Heart right ventricle (tissue), 16 donors: ENCODE results near the gene PDE6D. TPM values are rescaled to one million over a fixed set of nuclear protein-coding genes. Genes with fewer than 3 reads are reported as not detected.
A peak's percentile ranks its signal among the peaks of the same experiment; 100 is the strongest.

Source experiments
- ATAC-seq, 8 donors: fragments of 200-7000 bp; cut with Tn5 transposase; one replicate each; pipeline ENCODE4 v1.9.1; 2020; ENCODE audit warnings: mild to moderate bottlenecking in 8 of 8, moderate library complexity in 8 of 8, moderate number of reproducible peaks in 1 of 8
- DNase-seq, 2 donors: peaks; one replicate each; pipeline ENCODE4 v3.0.0-alpha.2; 2020
- H3K27ac ChIP-seq, 10 donors: fragments of 200-600 bp; sonication (generic) in 2 of 10; one replicate each; pipeline versions ENCODE4 v1.5.0 to v1.8.0; 2020 to 2022; ENCODE audit warnings: mild to moderate bottlenecking in 3 of 10
- H3K27me3 ChIP-seq, 7 donors: fragments of 200-600 bp; one replicate each; pipeline ENCODE4 v1.8.0; 2021 to 2022; ENCODE audit warnings: mild to moderate bottlenecking in 2 of 7
- H3K36me3 ChIP-seq, 9 donors: fragments of 200-600 bp; sonication (generic) in 1 of 9; one replicate each; pipeline versions ENCODE4 v1.5.0 to v1.8.0; 2020 to 2022; ENCODE audit warnings: mild to moderate bottlenecking in 2 of 9
- H3K4me1 ChIP-seq, 9 donors: fragments of 200-600 bp; sonication (generic) in 1 of 9; one replicate each; pipeline versions ENCODE4 v1.5.0 to v1.8.0; 2020 to 2022; ENCODE audit warnings: mild to moderate bottlenecking in 4 of 9
- H3K4me3 ChIP-seq, 10 donors: fragments of 200-600 bp; sonication (generic) in 2 of 10; one replicate each; pipeline versions ENCODE4 v1.5.0 to v1.8.0; 2020 to 2022; ENCODE audit warnings: mild to moderate bottlenecking in 7 of 10, moderate library complexity in 2 of 10
- H3K9me3 ChIP-seq, 11 donors: fragments of 200-600 bp in 10 of 11; sonication (generic) in 2 of 11; one replicate each; pipeline versions ENCODE4 v1.5.0 to v1.8.0; 2013 to 2022; ENCODE audit warnings: mild to moderate bottlenecking in 2 of 11, control low read depth in 1 of 11, moderate library complexity in 1 of 11
- CTCF ChIP-seq, 9 donors: fragments of 200-600 bp; sonication (generic) in 2 of 9; IDR thresholded peaks; one replicate each; pipeline versions ENCODE4 v1.5.0 to v1.8.0; 2021 to 2022; ENCODE audit warnings: antibody characterized with exemption in 9 of 9, mild to moderate bottlenecking in 5 of 9, moderate library complexity in 1 of 9
- WGBS, 2 donors: extraction: QIAGEN DNeasy Blood & Tissue Kit; methylation state at CpG; one replicate each; pipeline ENCODE4 v1.1.7; 2013; ENCODE audit warnings: inconsistent platforms in 1 of 2; 5-methylcytosine and 5-hydroxymethylcytosine counted together
- intact Hi-C, 10 donors: fragments of 100-400 bp; cut with DNase I; formaldehyde crosslinking; loops; one replicate each; pipeline versions ENCODE4 v1.11.1 to v1.14.2; 2022
- polyA plus RNA-seq, 2 donors: library from polyadenylated mRNA; stranded (reverse); fragments of 200-250 nt; gene quantifications; one replicate each; pipeline ENCODE4 v1.2.3, GENCODE V29; 2013
- total RNA-seq, 10 donors: library from RNA; stranded (reverse); fragmentation: NEBNext Ultra II Directional in 3 of 10; extraction: Animal tissue kit (Norgen Biotek cat#: 25700) in 3 of 10; gene quantifications; one replicate each; pipeline versions ENCODE4 v1.2.1 to v1.2.4, GENCODE V29; 2021 to 2023
- donor health status: Arrhythmogenic right ventricular cardiomyopathy.
- donor health status: ischemic (EF 13 %, LVEDD 7.1; RV severe dilation, severe dysfunction).
- donor health status: healthy with polysubstance abuse.
- donor health status: DM: no; HTN: yes; CAD: no.
- donor health status: DM: no; HTN: no; CAD: no.
- donor health status: ischemic (EF 25% LVEDD 6.9; RV normal size, moderate dysfunction).
- donor health status: ischemic (EF 25% LVEDD 5.7; RV mildly dilated, moderate dysfunction).
- donor health status: healthy.
- donor health status: DM: yes; HTN: yes; CAD: no.
- donor health status: Ischemic cardiomyopathy.
- donor health status: ischemic (EF 35%, LVEDD 5.7; RV mildly dilated, moderate dysfunction).
- donor health status: nonischemic (EF 11% LVEDD 7.7; RV severe dilation, severe dysfunction).
- donor health status: DM: yes; HTN: yes; CAD: no.
- donor health status: PGD.
- donor health status: ischemic (EF 29% LVEDD 5.4; RV normal size, mild dysfunction).
- donor health status: nonischemic (EF 23%, LVEDD 6.1; RV moderate dilation, normal function).

Gene PDE6D
- total and polyA plus RNA-seq, 12 donors: 11.4 to 31.2 (median 18.4) TPM

- no peak overlapping the region for H3K27ac ChIP-seq
- intact Hi-C loops: loop anchor here in 1 of 10 donors (10.0 kb wide), 1 partner anchor 213 kb away; no protein-coding TSS in a partner anchor
- no peak overlapping the region for H3K4me3 ChIP-seq
- no peak for TF ChIP-seq CTCF (IDR thresholded peaks at IDR 0.05)
- no peaks in the 10 kb centered on the region for H3K27me3 ChIP-seq
- DNase-seq (no peak), ATAC-seq (no peak)
- peaks cover 0 to 25% (median 8%) of the 10 kb centered on the region in 9 donors for H3K36me3 ChIP-seq
- H3K9me3 ChIP-seq: no peaks in the 10 kb centered on the region
- no peaks in the 10 kb centered on the region for H3K4me1 ChIP-seq
- WGBS, 2 donors: 72 to 75% methylated on average over 4 of the region's 4 CpGs
These were observed 53.5 kb downstream of the PDE6D start for GRCh38 chr2:231727621-231728020.

- Histone ChIP-seq H3K27ac (no peak overlapping the region), H3K27me3 (no peaks in the 10 kb centered on the region), H3K4me3 (no peak overlapping the region), H3K4me1 (no peaks in the 10 kb centered on the region), H3K36me3 (peaks cover 0 to 11% (median 0%) of the 10 kb centered on the region in 9 donors), H3K9me3 (no peaks in the 10 kb centered on the region)
- peak in 1 of 8 donors; percentile 19 for ATAC-seq
- 88 to 90% methylated on average over 8 of the region's 8 CpGs for WGBS, 2 donors
- no peak for TF ChIP-seq CTCF (IDR thresholded peaks at IDR 0.05)
- no peak for DNase-seq
- intact Hi-C loops: loop anchor here in 1 of 10 donors (10.0 kb wide), 1 partner anchor 211 kb away; no protein-coding TSS in a partner anchor
These were observed 54.8 kb downstream of the PDE6D start for GRCh38 chr2:231726276-231726675.

GRCh38 chr2:231725476-231725875, 55.6 kb downstream of the PDE6D start:
- WGBS, 2 donors: 89% methylated on average over 10 of the region's 10 CpGs
- no peaks in the 10 kb centered on the region for H3K9me3 ChIP-seq
- H3K27me3 ChIP-seq: no peaks in the 10 kb centered on the region
- no peak overlapping the region for H3K4me3 ChIP-seq
- intact Hi-C loops: loop anchor here in 1 of 10 donors (10.0 kb wide), 1 partner anchor 211 kb away; no protein-coding TSS in a partner anchor
- ATAC-seq (no peak), DNase-seq (no peak)
- no peaks in the 10 kb centered on the region for H3K4me1 ChIP-seq
- TF ChIP-seq CTCF (IDR thresholded peaks at IDR 0.05): no peak
- peaks cover 0 to 9% (median 0%) of the 10 kb centered on the region in 9 donors for H3K36me3 ChIP-seq
- no peak overlapping the region for H3K27ac ChIP-seq

GRCh38 chr2:231722721-231723307, 58.3 kb downstream of the PDE6D start:
- intact Hi-C loops: loop anchor here in 1 of 10 donors (10.0 kb wide), 1 partner anchor 208 kb away; no protein-coding TSS in a partner anchor
- 89 to 95% methylated on average over 8 of the region's 8 CpGs for WGBS, 2 donors
- Histone ChIP-seq H3K27me3 (no peaks in the 10 kb centered on the region), H3K4me3 (no peak overlapping the region), H3K9me3 (no peaks in the 10 kb centered on the region), H3K4me1 (peaks cover 0 to 6% (median 0%) of the 10 kb centered on the region in 9 donors), H3K36me3 (no peaks in the 10 kb centered on the region), H3K27ac (no peak overlapping the region)
- DNase-seq (no peak), ATAC-seq (no peak)
- TF ChIP-seq CTCF (IDR thresholded peaks at IDR 0.05): no peak
